Right cardiac atrium (tissue), 5 donors: ENCODE results near the gene FRK. TPM values are rescaled to one million over a fixed set of nuclear protein-coding genes. Genes with fewer than 3 reads are reported as not detected.

ENCODE experiments used
- ATAC-seq, 2 donors: fragments of 200-7000 bp; cut with Tn5 transposase; one replicate each; pipeline versions ENCODE4 v1.8.0 to v1.9.1; 2020; ENCODE audit warnings: moderate library complexity in 2 of 2, mild to moderate bottlenecking in 1 of 2
- DNase-seq, 3 donors: peaks; one replicate each; pipeline ENCODE4 v3.0.0-alpha.2; 2020
- H3K27ac ChIP-seq: one replicate; pipeline ENCODE4 v1.5.1; 2013; ENCODE audit warnings: mild to moderate bottlenecking, low read length, control low read depth, moderate library complexity
- H3K27me3 ChIP-seq: one replicate; pipeline ENCODE4 v1.6.1; 2013; ENCODE audit not compliant: control insufficient read depth, insufficient read depth
- H3K4me1 ChIP-seq: one replicate; pipeline ENCODE4 v1.6.1; 2013; ENCODE audit warnings: low read length; ENCODE audit not compliant: control insufficient read depth, insufficient read depth
- H3K4me3 ChIP-seq: one replicate; pipeline ENCODE4 v1.5.1; 2013; ENCODE audit warnings: low read length, control low read depth
- H3K9me3 ChIP-seq: one replicate; pipeline ENCODE4 v1.6.1; 2013; ENCODE audit warnings: low read length; ENCODE audit not compliant: control insufficient read depth
- WGBS: extraction: QIAGEN DNeasy Blood & Tissue Kit; methylation state at CpG from one replicate; pipeline ENCODE4 v1.1.7; 2013; 5-methylcytosine and 5-hydroxymethylcytosine counted together
- intact Hi-C, 4 donors: fragments of 100-400 bp; cut with DNase I; formaldehyde crosslinking; loops; one replicate each; pipeline versions ENCODE4 v1.11.0 to v1.14.0; 2022 to 2023
- polyA plus RNA-seq: library from polyadenylated mRNA; stranded (reverse); fragments of 200-250 nt; gene quantifications from one replicate; pipeline ENCODE4 v1.2.3, GENCODE V29; 2013
- total RNA-seq, 4 donors: library from RNA; stranded (reverse); fragmentation: NEBNext Ultra II Directional; extraction: Animal tissue kit (Norgen Biotek cat#: 25700); gene quantifications; one replicate each; pipeline ENCODE4 v1.2.1, GENCODE V29; 2021
- donor health status: healthy with polysubstance abuse.
- donor health status: DM: no; HTN: yes; CAD: no.
- donor health status: DM: no; HTN: no; CAD: no.
- donor health status: DM: no; HTN: yes; CAD: no; lungs with severe emphysema.
- donor health status: DM: yes; HTN: yes; CAD: no.

FRK gene
- total and polyA plus RNA-seq, 5 donors, result 1.00 to 5.8 (median 4.3) TPM

- no peak for DNase-seq
- Histone ChIP-seq H3K4me1 (peaks cover 2% of the 10 kb centered on the region), H3K4me3 (no peak overlapping the region), H3K9me3 (no peaks in the 10 kb centered on the region), H3K27me3 (no peaks in the 10 kb centered on the region), H3K27ac (peak overlapping the region; percentile 52)
- ATAC-seq, result no peak
- intact Hi-C loops, result no loop called here
- WGBS, result 78% methylated on average over 4 of the region's 4 CpGs
Measured at GRCh38 chr6:116033687-116034303, 26.9 kb downstream of the FRK start.

GRCh38 chr6:116030770-116031169, 29.9 kb downstream of the FRK start:
- WGBS, result 45% methylated on average over 1 of the region's 1 CpG
- ATAC-seq, result peak in 1 of 2 donors; percentile 60
- intact Hi-C loops, result no loop called here

GRCh38 chr6:116029535-116029934, 31.2 kb downstream of the FRK start:
- intact Hi-C loops, result no loop called here
- H3K4me1 ChIP-seq, result peaks cover 2% of the 10 kb centered on the region
- ATAC-seq (no peak), DNase-seq (no peak)
- WGBS, result 80% methylated on average over 1 of the region's 1 CpG
- no peaks in the 10 kb centered on the region for H3K9me3 ChIP-seq
- no peak overlapping the region for H3K27ac ChIP-seq
- no peak overlapping the region for H3K4me3 ChIP-seq
- H3K27me3 ChIP-seq, result no peaks in the 10 kb centered on the region

More at GRCh38 chr6:116030770-116031169, 29.9 kb downstream of the FRK start:
- no peak for DNase-seq
- no peak overlapping the region for H3K27ac ChIP-seq
- no peaks in the 10 kb centered on the region for H3K27me3 ChIP-seq
- no peaks in the 10 kb centered on the region for H3K9me3 ChIP-seq
- H3K4me1 ChIP-seq, result peaks cover 2% of the 10 kb centered on the region
- no peak overlapping the region for H3K4me3 ChIP-seq

GRCh38 chr6:116028233-116028632, 32.5 kb downstream of the FRK start:
- Histone ChIP-seq H3K27ac (no peak overlapping the region), H3K9me3 (no peaks in the 10 kb centered on the region), H3K4me3 (no peak overlapping the region), H3K4me1 (no peaks in the 10 kb centered on the region), H3K27me3 (no peaks in the 10 kb centered on the region)
- ATAC-seq (no peak), DNase-seq (no peak)
- 93% methylated on average over 1 of the region's 1 CpG for WGBS
- intact Hi-C loops, result no loop called here

- Histone ChIP-seq H3K27ac (no peak overlapping the region), H3K4me3 (no peak overlapping the region), H3K9me3 (no peaks in the 10 kb centered on the region), H3K4me1 (no peaks in the 10 kb centered on the region), H3K27me3 (no peaks in the 10 kb centered on the region)
- intact Hi-C loops, result no loop called here
- DNase-seq (no peak), ATAC-seq (no peak)
Measured at GRCh38 chr6:116027801-116028200, 32.9 kb downstream of the FRK start.

- Histone ChIP-seq H3K27me3 (no peaks in the 10 kb centered on the region), H3K9me3 (no peaks in the 10 kb centered on the region), H3K4me3 (no peak overlapping the region), H3K27ac (no peak overlapping the region), H3K4me1 (no peaks in the 10 kb centered on the region)
- no peak for DNase-seq
- intact Hi-C loops, result no loop called here
- no peak for ATAC-seq
Measured at GRCh38 chr6:116025405-116025804, 35.3 kb downstream of the FRK start.

- Histone ChIP-seq H3K9me3 (no peaks in the 10 kb centered on the region), H3K27me3 (no peaks in the 10 kb centered on the region), H3K4me1 (peaks cover 2% of the 10 kb centered on the region), H3K27ac (no peak overlapping the region), H3K4me3 (no peak overlapping the region)
- WGBS, result 43% methylated on average over 2 of the region's 2 CpGs
- intact Hi-C loops, result no loop called here
- ATAC-seq (no peak), DNase-seq (no peak)
Measured at GRCh38 chr6:116022841-116023445, 37.7 kb downstream of the FRK start.

GRCh38 chr6:116020738-116021137, 40.0 kb downstream of the FRK start:
- H3K27ac ChIP-seq, result no peak overlapping the region
- intact Hi-C loops, result no loop called here
- H3K4me1 ChIP-seq, result peaks cover 7% of the 10 kb centered on the region
- ATAC-seq (no peak), DNase-seq (no peak)
- no peaks in the 10 kb centered on the region for H3K27me3 ChIP-seq
- H3K4me3 ChIP-seq, result no peak overlapping the region
- no peaks in the 10 kb centered on the region for H3K9me3 ChIP-seq

GRCh38 chr6:116019428-116019827, 41.3 kb downstream of the FRK start:
- DNase-seq (no peak), ATAC-seq (no peak)
- Histone ChIP-seq H3K4me3 (no peak overlapping the region), H3K27ac (no peak overlapping the region), H3K4me1 (peaks cover 7% of the 10 kb centered on the region), H3K27me3 (no peaks in the 10 kb centered on the region), H3K9me3 (no peaks in the 10 kb centered on the region)
- intact Hi-C loops, result no loop called here
- WGBS, result 61% methylated on average over 2 of the region's 2 CpGs

GRCh38 chr6:116018976-116019375, 41.7 kb downstream of the FRK start:
- H3K27ac ChIP-seq, result no peak overlapping the region
- DNase-seq, result no peak
- H3K4me1 ChIP-seq, result peaks cover 7% of the 10 kb centered on the region
- intact Hi-C loops, result no loop called here
- ATAC-seq, result no peak
- WGBS, result 28% methylated on average over 1 of the region's 1 CpG
- no peak overlapping the region for H3K4me3 ChIP-seq
- no peaks in the 10 kb centered on the region for H3K9me3 ChIP-seq
- no peaks in the 10 kb centered on the region for H3K27me3 ChIP-seq

GRCh38 chr6:116017546-116018295, 43.0 kb downstream of the FRK start:
- intact Hi-C loops, result no loop called here
- no peaks in the 10 kb centered on the region for H3K27me3 ChIP-seq
- H3K9me3 ChIP-seq, result no peaks in the 10 kb centered on the region
- H3K4me1 ChIP-seq, result peaks cover 7% of the 10 kb centered on the region
- 38% methylated on average over 2 of the region's 2 CpGs for WGBS
- ATAC-seq, result peak in 1 of 2 donors; percentile 29
- no peak overlapping the region for H3K4me3 ChIP-seq
- peak overlapping the region; percentile 52 for H3K27ac ChIP-seq
- DNase-seq, result no peak
